Measurements from ENCODE around the gene DIAPH2.

DNA sequence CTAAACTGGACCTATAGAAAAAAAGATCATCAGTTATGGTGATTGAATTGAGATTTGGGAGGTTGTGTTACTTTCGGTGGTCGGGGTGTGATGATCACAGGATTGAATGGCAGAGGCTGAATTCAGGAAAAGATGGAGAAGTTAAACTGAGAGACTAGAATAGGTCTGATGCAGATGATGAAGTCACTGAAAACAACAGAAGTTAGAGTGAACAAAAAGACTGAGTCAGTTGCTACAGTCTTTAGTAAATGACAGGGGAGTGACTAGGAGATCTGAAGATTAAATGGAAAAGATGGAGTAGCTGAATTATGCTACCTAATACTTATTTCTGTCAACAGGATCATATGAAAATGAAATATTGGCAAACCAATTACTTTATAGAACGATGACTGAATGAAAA, 362.2 kb downstream of the DIAPH2 start:
- TF ChIP-seq, protein P1, sequence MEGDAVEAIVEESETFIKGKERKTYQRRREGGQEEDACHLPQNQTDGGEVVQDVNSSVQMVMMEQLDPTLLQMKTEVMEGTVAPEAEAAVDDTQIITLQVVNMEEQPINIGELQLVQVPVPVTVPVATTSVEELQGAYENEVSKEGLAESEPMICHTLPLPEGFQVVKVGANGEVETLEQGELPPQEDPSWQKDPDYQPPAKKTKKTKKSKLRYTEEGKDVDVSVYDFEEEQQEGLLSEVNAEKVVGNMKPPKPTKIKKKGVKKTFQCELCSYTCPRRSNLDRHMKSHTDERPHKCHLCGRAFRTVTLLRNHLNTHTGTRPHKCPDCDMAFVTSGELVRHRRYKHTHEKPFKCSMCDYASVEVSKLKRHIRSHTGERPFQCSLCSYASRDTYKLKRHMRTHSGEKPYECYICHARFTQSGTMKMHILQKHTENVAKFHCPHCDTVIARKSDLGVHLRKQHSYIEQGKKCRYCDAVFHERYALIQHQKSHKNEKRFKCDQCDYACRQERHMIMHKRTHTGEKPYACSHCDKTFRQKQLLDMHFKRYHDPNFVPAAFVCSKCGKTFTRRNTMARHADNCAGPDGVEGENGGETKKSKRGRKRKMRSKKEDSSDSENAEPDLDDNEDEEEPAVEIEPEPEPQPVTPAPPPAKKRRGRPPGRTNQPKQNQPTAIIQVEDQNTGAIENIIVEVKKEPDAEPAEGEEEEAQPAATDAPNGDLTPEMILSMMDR (IDR thresholded peaks at IDR 0.05; ENCODE audit: low read depth, low read length): no peak
- TF ChIP-seq POLR2A (IDR thresholded peaks at IDR 0.05; ENCODE audit: extremely low read depth, insufficient read length) (no peak), MYC (IDR thresholded peaks at IDR 0.05; ENCODE audit: low read depth, low read length) (no peak)

Data from NB4 (cell line).